Gastroesophageal sphincter (tissue), 4 donors: ENCODE results near the gene PTCH1. TPM values are rescaled to one million over a fixed set of nuclear protein-coding genes. Genes with fewer than 3 reads are reported as not detected.

Experiments used
- ATAC-seq: fragments of 150-250 bp; one replicate; pipeline ENCODE4 v1.9.1; 2016; ENCODE audit warnings: mild to moderate bottlenecking, moderate library complexity
- H3K27ac ChIP-seq, 4 donors: fragments of 200-600 bp; sonication (generic) in 3 of 4; 1 replicate in 3 of 4; 2 replicates in 1 of 4; pipeline ENCODE4 v1.5.1; 2016 to 2019
- H3K27me3 ChIP-seq: fragments of 200-600 bp; sonication (generic); one replicate; pipeline ENCODE4 v1.5.1; 2019
- H3K36me3 ChIP-seq, 2 donors: fragments of 200-600 bp; sonication (generic); one replicate each; pipeline ENCODE4 v1.5.1; 2019; ENCODE audit warnings: control low read depth in 1 of 2
- H3K4me1 ChIP-seq, 3 donors: fragments of 200-600 bp; sonication (generic); 1 replicate in 2 of 3; 2 replicates in 1 of 3; pipeline ENCODE4 v1.5.1; 2016 to 2019; ENCODE audit warnings: control low read depth in 2 of 3
- H3K4me3 ChIP-seq, 2 donors: fragments of 200-600 bp; sonication (generic); one replicate each; pipeline ENCODE4 v1.5.1; 2019; ENCODE audit warnings: mild to moderate bottlenecking in 1 of 2, moderate library complexity in 1 of 2
- H3K9me3 ChIP-seq, 3 donors: fragments of 200-600 bp; sonication (generic); one replicate each; pipeline ENCODE4 v1.5.1; 2017 to 2019; ENCODE audit warnings: control low read depth in 2 of 3
- EP300 ChIP-seq: sonication (generic); formaldehyde crosslinking; IDR thresholded peaks from one replicate; pipeline ENCODE4 v1.6.1; 2017; ENCODE audit warnings: antibody characterized with exemption, mild to moderate bottlenecking
- POLR2A ChIP-seq, 2 donors: fragments of 450-650 bp; IDR thresholded peaks; one replicate each; pipeline ENCODE4 v1.6.1; 2017; ENCODE audit warnings: antibody characterized with exemption in 2 of 2, mild to moderate bottlenecking in 2 of 2, moderate library complexity in 1 of 2
- POLR2AphosphoS5 ChIP-seq: sonication (generic); formaldehyde crosslinking; IDR thresholded peaks from one replicate; pipeline ENCODE4 v1.6.1; 2017; ENCODE audit warnings: antibody characterized with exemption
- WGBS, 2 donors: methylation state at CpG; one replicate each; pipeline ENCODE4 v1.1.5; 2018; ENCODE audit warnings: low coverage in 1 of 2; 5-methylcytosine and 5-hydroxymethylcytosine counted together
- total RNA-seq, 4 donors: library from RNA; depleted of rRNA; stranded (reverse); fragments of >200 nt; gene quantifications; one replicate each; pipeline ENCODE4 v1.1.0, GENCODE V29; 2016
- TF ChIP-seq, protein P1 (sequence below), 4 experiments: fragments of 200-600 bp in 2 of 4; fragments of 450-650 bp in 2 of 4; sonication (generic) in 1 of 4; IDR thresholded peaks; one replicate each; pipeline ENCODE4 v1.5.1; 2017 to 2019; ENCODE audit warnings: antibody characterized with exemption in 4 of 4, mild to moderate bottlenecking in 2 of 4, moderate library complexity in 2 of 4

PTCH1 gene
- total RNA-seq, 4 donors from 2014 or later: 12.5 to 20.3 (median 15.5) TPM

- Histone ChIP-seq H3K27me3 (no peaks in the 10 kb centered on the region), H3K27ac (peak overlapping the region in 1 of 4 donors; percentile 20), H3K4me3 (no peak overlapping the region), H3K4me1 (peaks cover 0 to 47% (median 3%) of the 10 kb centered on the region in 3 donors), H3K9me3 (no peaks in the 10 kb centered on the region), H3K36me3 (peaks cover 0 to 65% of the 10 kb centered on the region in 2 donors)
- no peak for ATAC-seq
- TF ChIP-seq, protein P1, sequence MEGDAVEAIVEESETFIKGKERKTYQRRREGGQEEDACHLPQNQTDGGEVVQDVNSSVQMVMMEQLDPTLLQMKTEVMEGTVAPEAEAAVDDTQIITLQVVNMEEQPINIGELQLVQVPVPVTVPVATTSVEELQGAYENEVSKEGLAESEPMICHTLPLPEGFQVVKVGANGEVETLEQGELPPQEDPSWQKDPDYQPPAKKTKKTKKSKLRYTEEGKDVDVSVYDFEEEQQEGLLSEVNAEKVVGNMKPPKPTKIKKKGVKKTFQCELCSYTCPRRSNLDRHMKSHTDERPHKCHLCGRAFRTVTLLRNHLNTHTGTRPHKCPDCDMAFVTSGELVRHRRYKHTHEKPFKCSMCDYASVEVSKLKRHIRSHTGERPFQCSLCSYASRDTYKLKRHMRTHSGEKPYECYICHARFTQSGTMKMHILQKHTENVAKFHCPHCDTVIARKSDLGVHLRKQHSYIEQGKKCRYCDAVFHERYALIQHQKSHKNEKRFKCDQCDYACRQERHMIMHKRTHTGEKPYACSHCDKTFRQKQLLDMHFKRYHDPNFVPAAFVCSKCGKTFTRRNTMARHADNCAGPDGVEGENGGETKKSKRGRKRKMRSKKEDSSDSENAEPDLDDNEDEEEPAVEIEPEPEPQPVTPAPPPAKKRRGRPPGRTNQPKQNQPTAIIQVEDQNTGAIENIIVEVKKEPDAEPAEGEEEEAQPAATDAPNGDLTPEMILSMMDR (IDR thresholded peaks at IDR 0.05): no peak
- no peak for TF ChIP-seq EP300
- no peak for TF ChIP-seq POLR2A (IDR thresholded peaks at IDR 0.05)
- no peak for TF ChIP-seq POLR2AphosphoS5
- WGBS, 2 donors: 58 to 73% methylated on average over 7 of the region's 19 CpGs
These were observed 56.8 kb downstream of the PTCH1 start for GRCh38 chr9:95459851-95460517.

DNA sequence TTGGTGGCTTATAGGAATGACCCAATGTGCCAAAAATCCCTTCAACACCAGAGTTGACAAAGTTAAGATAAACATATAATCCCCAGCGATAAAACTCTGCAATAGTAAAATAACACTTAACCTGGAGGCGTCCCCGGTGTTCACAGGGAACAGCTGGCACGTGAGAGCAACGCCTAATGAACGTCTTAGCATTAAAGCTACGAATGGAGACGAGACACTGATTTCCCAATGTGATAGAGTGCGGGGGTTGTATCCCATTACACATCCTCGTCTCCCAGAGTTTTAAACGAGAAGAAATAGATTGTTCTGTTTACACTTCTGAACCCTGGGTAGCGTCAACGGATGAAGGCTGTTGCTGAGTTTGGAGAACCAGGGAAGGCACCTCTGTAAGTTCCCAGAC lies 57.6 kb downstream of the PTCH1 start:
- peak; percentile 79 for TF ChIP-seq POLR2AphosphoS5
- TF ChIP-seq POLR2A (IDR thresholded peaks at IDR 0.05): no peak
- no peak for TF ChIP-seq EP300
- TF ChIP-seq, protein P1 (IDR thresholded peaks at IDR 0.05): no peak
- H3K9me3 ChIP-seq: no peaks in the 10 kb centered on the region
- H3K27ac ChIP-seq: peak overlapping the region in 2 of 4 donors; percentile 20 to 44
- H3K36me3 ChIP-seq: peaks cover 0 to 73% of the 10 kb centered on the region in 2 donors
- ATAC-seq: peak; percentile 27
- WGBS, 2 donors: 21% methylated on average over 10 of the region's 13 CpGs; no CpG with 5 or more reads in 1 of the 2 donors
- H3K27me3 ChIP-seq: no peaks in the 10 kb centered on the region
- peaks cover 0 to 47% (median 3%) of the 10 kb centered on the region in 3 donors for H3K4me1 ChIP-seq
- no peak overlapping the region for H3K4me3 ChIP-seq

DNA sequence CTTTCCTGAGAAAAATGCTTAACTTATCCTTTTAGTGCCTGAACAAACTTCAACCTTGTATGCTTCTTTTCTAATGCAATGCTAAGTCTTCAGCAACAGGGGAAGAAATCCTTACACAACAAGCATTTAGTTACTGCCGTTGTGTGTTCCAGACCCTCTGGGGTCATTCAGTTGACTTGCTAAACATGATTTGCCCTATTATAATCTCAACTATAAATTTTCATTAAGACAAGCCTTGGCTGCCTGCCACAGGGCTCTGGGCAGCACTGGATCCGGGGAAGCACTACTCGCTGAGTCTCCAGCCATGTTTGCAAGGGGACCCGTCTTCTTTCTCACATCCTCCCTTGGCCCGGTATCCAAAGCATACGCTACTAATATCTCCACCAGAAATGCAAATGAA lies 58.1 kb downstream of the PTCH1 start:
- TF ChIP-seq POLR2AphosphoS5 (no peak), EP300 (no peak), POLR2A (IDR thresholded peaks at IDR 0.05) (no peak)
- TF ChIP-seq, protein P1 (IDR thresholded peaks at IDR 0.05): no peak
- Histone ChIP-seq H3K27ac (peak overlapping the region in 2 of 4 donors; percentile 20 to 44), H3K4me3 (no peak overlapping the region), H3K27me3 (no peaks in the 10 kb centered on the region), H3K4me1 (peaks cover 0 to 46% (median 3%) of the 10 kb centered on the region in 3 donors), H3K36me3 (peaks cover 0 to 78% of the 10 kb centered on the region in 2 donors), H3K9me3 (no peaks in the 10 kb centered on the region)
- 10 to 18% methylated on average over 6 of the region's 6 CpGs for WGBS, 2 donors
- ATAC-seq: no peak

DNA sequence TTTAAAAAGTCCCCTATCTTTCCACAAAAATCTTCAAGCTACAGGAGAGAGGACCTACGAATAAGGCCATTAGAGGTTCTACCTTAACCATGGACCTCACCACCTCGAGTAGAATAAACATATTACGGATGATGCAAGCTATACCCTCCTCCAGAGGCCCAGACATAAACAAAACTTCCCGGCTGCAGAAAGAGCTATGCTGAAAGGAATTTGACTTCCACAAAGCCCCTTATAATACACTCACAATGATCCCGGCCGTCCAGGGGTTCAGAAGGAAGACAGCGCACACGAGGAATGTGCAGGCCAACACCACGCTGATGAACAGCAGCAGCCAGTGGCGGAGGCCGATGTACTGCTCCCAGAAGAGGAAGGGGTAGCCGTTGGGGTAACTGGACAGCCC lies 59.0 kb downstream of the PTCH1 start:
- TF ChIP-seq EP300 (no peak), POLR2AphosphoS5 (no peak), POLR2A (IDR thresholded peaks at IDR 0.05) (no peak)
- TF ChIP-seq, protein P1 (IDR thresholded peaks at IDR 0.05): no peak
- no peak overlapping the region for H3K27ac ChIP-seq
- peaks cover 0 to 37% (median 0%) of the 10 kb centered on the region in 3 donors for H3K4me1 ChIP-seq
- no peak overlapping the region for H3K4me3 ChIP-seq
- WGBS, 2 donors: 40 to 71% methylated on average over 5 to 11 of the region's 12 CpGs
- H3K9me3 ChIP-seq: no peaks in the 10 kb centered on the region
- H3K27me3 ChIP-seq: no peaks in the 10 kb centered on the region
- ATAC-seq: no peak
- H3K36me3 ChIP-seq: peaks cover 0 to 87% of the 10 kb centered on the region in 2 donors

GRCh38 chr9:95455714-95456113 lies 61.1 kb downstream of the PTCH1 start:
- WGBS, 2 donors: 87 to 97% methylated on average over 4 to 8 of the region's 9 CpGs
- peaks cover 0 to 92% of the 10 kb centered on the region in 2 donors for H3K36me3 ChIP-seq

More at GRCh38 chr9:95455714-95456113, 61.1 kb downstream of the PTCH1 start:
- ATAC-seq: no peak
- no peak overlapping the region for H3K27ac ChIP-seq
- TF ChIP-seq POLR2AphosphoS5 (no peak), POLR2A (IDR thresholded peaks at IDR 0.05) (no peak), EP300 (no peak)
- TF ChIP-seq, protein P1 (IDR thresholded peaks at IDR 0.05): no peak
- H3K4me3 ChIP-seq: no peak overlapping the region
- H3K4me1 ChIP-seq: peaks cover 0 to 31% (median 0%) of the 10 kb centered on the region in 3 donors
- H3K9me3 ChIP-seq: no peaks in the 10 kb centered on the region
- no peaks in the 10 kb centered on the region for H3K27me3 ChIP-seq
